GM12878 (cell line): ENCODE measurements around the gene AGBL4.

Experiments
- CTCF ChIP-seq, 3 experiments: IDR thresholded peaks in 2 of 3; conservative IDR thresholded peaks in 1 of 3; 2 replicates each; pipeline ENCODE4 v1.5.1; 2011; ENCODE audit warnings: low read depth in 3 of 3, low read length in 3 of 3, mild to moderate bottlenecking in 3 of 3, control low read depth in 2 of 3, moderate library complexity in 2 of 3, inconsistent platforms in 1 of 3, mixed read lengths in 1 of 3; ENCODE audit not compliant: control insufficient read depth in 2 of 3, insufficient read depth in 1 of 3; ENCODE audit errors: extremely low read depth in 1 of 3
- KDM1A ChIP-seq: fragments of 200-600 bp; sonication (generic); IDR thresholded peaks from 2 replicates; pipeline ENCODE4 v1.6.1; 2016; ENCODE audit warnings: borderline replicate concordance
- POLR2AphosphoS5 ChIP-seq: IDR thresholded peaks from 2 replicates; pipeline ENCODE4 v1.6.1; 2011; ENCODE audit warnings: mild to moderate bottlenecking, low read length, inconsistent platforms
- RELA ChIP-seq: fragments of 450-650 bp; IDR thresholded peaks from 2 replicates; pipeline ENCODE4 v1.8.0; 2014; ENCODE audit warnings: borderline replicate concordance; ENCODE audit not compliant: partially characterized antibody

GRCh38 chr1:49013079-49013478, 1010.7 kb downstream of the AGBL4 start:
- TF ChIP-seq RELA (no peak), POLR2AphosphoS5 (no peak), KDM1A (no peak), CTCF (IDR thresholded peaks at IDR 0.05 in 2 of 3, conservative IDR thresholded peaks at IDR 0.05 in 1 of 3; ENCODE audit: control insufficient read depth in 2 of 3, extremely low read depth in 1 of 3, insufficient read depth in 1 of 3, low read depth in 3 of 3, low read length in 3 of 3) (no peak)
